SK-N-SH treated with all-trans-retinoic acid at 6 μM for 48 hours (cell line): ENCODE data around the gene ZNF205.

Source experiments
- ATAC-seq: fragments of 200-7000 bp; cut with Tn5 transposase; 3 replicates; pipeline ENCODE4 v1.9.1; 2020; ENCODE audit warnings: mild to moderate bottlenecking, moderate library complexity
- ARNTL ChIP-seq: fragments of 450-650 bp; formaldehyde crosslinking; IDR thresholded peaks from 2 replicates; pipeline ENCODE4 v1.5.0; 2020; ENCODE audit warnings: low read depth, mild to moderate bottlenecking, moderate library complexity, borderline replicate concordance
- CSDC2 ChIP-seq: fragments of 250-450 bp; sonication (Bioruptor Pico); IDR thresholded peaks from 2 replicates; pipeline ENCODE4 v1.5.0; 2020; ENCODE audit warnings: mild to moderate bottlenecking, moderate library complexity
- ESRRG ChIP-seq: fragments of 250-450 bp; sonication (Bioruptor Pico); IDR thresholded peaks from 2 replicates; pipeline ENCODE4 v1.6.1; 2021; ENCODE audit warnings: mild to moderate bottlenecking
- GLIS3 ChIP-seq: fragments of 250-450 bp; sonication (Bioruptor Pico); IDR thresholded peaks from 2 replicates; pipeline ENCODE4 v1.5.0; 2020; ENCODE audit warnings: mild to moderate bottlenecking, moderate library complexity
- ISL1 ChIP-seq: fragments of 250-450 bp; sonication (Bioruptor Pico); IDR thresholded peaks from 2 replicates; pipeline ENCODE4 v2.1.2; 2022; ENCODE audit warnings: mild to moderate bottlenecking, moderate library complexity
- OSR1 ChIP-seq: fragments of 250-450 bp; sonication (Bioruptor Pico); IDR thresholded peaks from 2 replicates; pipeline ENCODE4 v1.8.0; 2022; ENCODE audit warnings: moderate library complexity, mild to moderate bottlenecking, inconsistent platforms
- PPARA ChIP-seq: fragments of 250-450 bp; sonication (Bioruptor Pico); IDR thresholded peaks from 2 replicates; pipeline ENCODE4 v1.5.0; 2020; ENCODE audit warnings: mild to moderate bottlenecking, borderline replicate concordance
- RARB ChIP-seq: fragments of 250-450 bp; sonication (Bioruptor Pico); IDR thresholded peaks from 2 replicates; pipeline ENCODE4 v1.8.0; 2021; ENCODE audit warnings: mild to moderate bottlenecking, moderate library complexity
- SNAI2 ChIP-seq: fragments of 250-450 bp; sonication (Bioruptor Pico); IDR thresholded peaks from 2 replicates; pipeline ENCODE4 v1.5.0; 2020; ENCODE audit warnings: mild to moderate bottlenecking, moderate library complexity
- TCF4 ChIP-seq: fragments of 250-450 bp; sonication (Bioruptor Pico); IDR thresholded peaks from 2 replicates; pipeline ENCODE4 v1.8.0; 2021; ENCODE audit warnings: mild to moderate bottlenecking, moderate library complexity, borderline replicate concordance
- TOX ChIP-seq: fragments of 250-450 bp; sonication (Bioruptor Pico); IDR thresholded peaks from 2 replicates; pipeline ENCODE4 v1.8.0; 2021; ENCODE audit warnings: mild to moderate bottlenecking, moderate library complexity, borderline replicate concordance
- ZC3H10 ChIP-seq: fragments of 250-450 bp; sonication (Bioruptor Pico); IDR thresholded peaks from 2 replicates; pipeline ENCODE4 v1.5.1; 2021; ENCODE audit warnings: mild to moderate bottlenecking, moderate library complexity
- ZFP3 ChIP-seq: fragments of 250-450 bp; sonication (Bioruptor Pico); IDR thresholded peaks from 2 replicates; pipeline ENCODE4 v1.5.0; 2020; ENCODE audit warnings: mild to moderate bottlenecking, moderate library complexity
- ZFP30 ChIP-seq: fragments of 450-650 bp; formaldehyde crosslinking; IDR thresholded peaks from 2 replicates; pipeline ENCODE4 v1.5.0; 2022; ENCODE audit warnings: mild to moderate bottlenecking, moderate library complexity
- ZNF565 ChIP-seq: fragments of 450-650 bp; formaldehyde crosslinking; conservative IDR thresholded peaks from 2 replicates; pipeline ENCODE4 v1.5.0; 2020; ENCODE audit warnings: low read depth, mild to moderate bottlenecking, moderate library complexity
- ZNF8 ChIP-seq: fragments of 450-650 bp; formaldehyde crosslinking; IDR thresholded peaks from 2 replicates; pipeline ENCODE4 v1.5.0; 2020; ENCODE audit warnings: mild to moderate bottlenecking, moderate library complexity
- TF ChIP-seq, protein P1 (sequence below): fragments of 250-450 bp; sonication (Bioruptor Pico); IDR thresholded peaks from 2 replicates; pipeline ENCODE4 v1.5.0; 2020; ENCODE audit warnings: mild to moderate bottlenecking, moderate library complexity
- TF ChIP-seq, protein P2 (sequence below): fragments of 250-450 bp; sonication (Bioruptor Pico); IDR thresholded peaks from 2 replicates; pipeline ENCODE4 v1.5.1; 2021; ENCODE audit warnings: mild to moderate bottlenecking, moderate library complexity
- TF ChIP-seq, protein P3 (sequence below): fragments of 250-450 bp; sonication (Bioruptor Pico); IDR thresholded peaks from 2 replicates; pipeline ENCODE4 v1.8.0; 2020; ENCODE audit warnings: mild to moderate bottlenecking, moderate library complexity, borderline replicate concordance
- TF ChIP-seq, protein P4 (sequence below): fragments of 250-450 bp; sonication (Bioruptor Pico); IDR thresholded peaks from 2 replicates; pipeline ENCODE4 v1.8.0; 2021; ENCODE audit warnings: low read depth, mild to moderate bottlenecking, moderate library complexity, borderline replicate concordance

Gene ZNF205

DNA sequence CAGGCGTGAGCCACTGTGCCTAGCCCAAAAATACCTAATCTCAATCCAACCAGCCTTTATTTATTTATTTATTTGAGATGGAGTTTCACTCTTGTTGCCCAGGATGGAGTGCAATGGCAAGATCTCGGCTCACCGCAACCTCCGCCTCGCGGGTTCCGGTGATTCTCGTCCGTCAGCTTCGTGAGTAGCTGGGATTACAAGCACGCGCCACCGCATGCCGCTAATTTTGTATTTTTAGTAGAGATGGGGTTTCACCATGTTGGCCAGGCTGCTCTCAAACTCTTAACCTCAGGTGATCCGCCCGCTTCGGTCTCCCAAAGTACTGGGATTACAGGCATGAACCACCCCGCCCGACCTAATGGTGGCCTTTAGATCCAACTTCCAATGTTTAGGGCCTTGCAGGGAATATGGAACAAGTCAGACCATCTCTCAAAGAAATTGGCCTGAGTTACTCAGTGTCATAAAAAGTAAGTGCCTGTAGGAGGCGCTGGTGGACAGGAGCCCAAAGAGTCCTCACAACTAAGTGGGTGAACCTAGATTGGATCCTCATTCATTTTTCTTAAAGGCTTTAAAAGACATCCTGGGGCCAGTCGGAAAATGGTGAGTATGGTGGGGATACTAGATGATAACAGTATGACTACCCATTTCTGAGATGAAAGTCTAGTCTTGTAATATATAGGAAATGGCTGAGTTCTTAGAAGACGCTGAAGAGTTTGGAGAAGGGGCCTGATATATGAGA is 17.9 kb upstream of the ZNF205 start:
- ATAC-seq: peak; percentile 46
- no peak for TF ChIP-seq TCF4 (CRISPR knock-in tag)
- no peak for TF ChIP-seq ZFP30 (CRISPR knock-in tag)
- no peak for TF ChIP-seq SNAI2 (CRISPR knock-in tag)
- TF ChIP-seq, protein P1, sequence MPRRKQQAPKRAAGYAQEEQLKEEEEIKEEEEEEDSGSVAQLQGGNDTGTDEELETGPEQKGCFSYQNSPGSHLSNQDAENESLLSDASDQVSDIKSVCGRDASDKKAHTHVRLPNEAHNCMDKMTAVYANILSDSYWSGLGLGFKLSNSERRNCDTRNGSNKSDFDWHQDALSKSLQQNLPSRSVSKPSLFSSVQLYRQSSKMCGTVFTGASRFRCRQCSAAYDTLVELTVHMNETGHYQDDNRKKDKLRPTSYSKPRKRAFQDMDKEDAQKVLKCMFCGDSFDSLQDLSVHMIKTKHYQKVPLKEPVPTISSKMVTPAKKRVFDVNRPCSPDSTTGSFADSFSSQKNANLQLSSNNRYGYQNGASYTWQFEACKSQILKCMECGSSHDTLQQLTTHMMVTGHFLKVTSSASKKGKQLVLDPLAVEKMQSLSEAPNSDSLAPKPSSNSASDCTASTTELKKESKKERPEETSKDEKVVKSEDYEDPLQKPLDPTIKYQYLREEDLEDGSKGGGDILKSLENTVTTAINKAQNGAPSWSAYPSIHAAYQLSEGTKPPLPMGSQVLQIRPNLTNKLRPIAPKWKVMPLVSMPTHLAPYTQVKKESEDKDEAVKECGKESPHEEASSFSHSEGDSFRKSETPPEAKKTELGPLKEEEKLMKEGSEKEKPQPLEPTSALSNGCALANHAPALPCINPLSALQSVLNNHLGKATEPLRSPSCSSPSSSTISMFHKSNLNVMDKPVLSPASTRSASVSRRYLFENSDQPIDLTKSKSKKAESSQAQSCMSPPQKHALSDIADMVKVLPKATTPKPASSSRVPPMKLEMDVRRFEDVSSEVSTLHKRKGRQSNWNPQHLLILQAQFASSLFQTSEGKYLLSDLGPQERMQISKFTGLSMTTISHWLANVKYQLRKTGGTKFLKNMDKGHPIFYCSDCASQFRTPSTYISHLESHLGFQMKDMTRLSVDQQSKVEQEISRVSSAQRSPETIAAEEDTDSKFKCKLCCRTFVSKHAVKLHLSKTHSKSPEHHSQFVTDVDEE: no peak
- TF ChIP-seq GLIS3 (CRISPR knock-in tag): no peak
- no peak for TF ChIP-seq CSDC2
- no peak for TF ChIP-seq OSR1 (CRISPR knock-in tag)
- TF ChIP-seq TOX (CRISPR knock-in tag): no peak
- no peak for TF ChIP-seq ZC3H10
- TF ChIP-seq ZNF565 (CRISPR knock-in tag): no peak
- no peak for TF ChIP-seq PPARA (CRISPR knock-in tag)
- TF ChIP-seq ZNF8: no peak
- TF ChIP-seq, all 23 proteins: peak for 0

DNA sequence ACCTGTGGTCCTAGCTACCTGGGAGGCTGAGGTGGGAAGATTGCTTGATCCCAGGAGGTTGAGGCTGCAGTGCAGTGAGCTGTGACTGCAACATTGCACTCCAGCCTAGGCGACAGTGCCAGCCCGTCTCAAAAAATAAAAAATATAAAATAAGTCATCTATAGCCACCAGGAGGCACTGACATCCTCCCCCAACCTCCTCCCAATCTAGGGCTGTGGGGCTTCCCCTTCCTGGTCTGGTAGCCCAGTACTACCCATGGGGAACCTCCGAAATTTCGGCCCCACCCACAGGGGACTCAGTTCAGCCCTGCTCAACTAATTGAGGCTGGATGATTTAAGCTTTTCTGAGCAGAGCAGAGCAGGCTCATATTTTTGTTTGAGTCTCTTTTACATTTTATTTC is 16.5 kb upstream of the ZNF205 start:
- peak; percentile 32 for ATAC-seq
- no peak for TF ChIP-seq ARNTL
- TF ChIP-seq TOX (CRISPR knock-in tag): no peak
- no peak for TF ChIP-seq ZFP30 (CRISPR knock-in tag)
- no peak for TF ChIP-seq OSR1 (CRISPR knock-in tag)
- no peak for TF ChIP-seq RARB (CRISPR knock-in tag)
- no peak for TF ChIP-seq CSDC2
- TF ChIP-seq, protein P2, sequence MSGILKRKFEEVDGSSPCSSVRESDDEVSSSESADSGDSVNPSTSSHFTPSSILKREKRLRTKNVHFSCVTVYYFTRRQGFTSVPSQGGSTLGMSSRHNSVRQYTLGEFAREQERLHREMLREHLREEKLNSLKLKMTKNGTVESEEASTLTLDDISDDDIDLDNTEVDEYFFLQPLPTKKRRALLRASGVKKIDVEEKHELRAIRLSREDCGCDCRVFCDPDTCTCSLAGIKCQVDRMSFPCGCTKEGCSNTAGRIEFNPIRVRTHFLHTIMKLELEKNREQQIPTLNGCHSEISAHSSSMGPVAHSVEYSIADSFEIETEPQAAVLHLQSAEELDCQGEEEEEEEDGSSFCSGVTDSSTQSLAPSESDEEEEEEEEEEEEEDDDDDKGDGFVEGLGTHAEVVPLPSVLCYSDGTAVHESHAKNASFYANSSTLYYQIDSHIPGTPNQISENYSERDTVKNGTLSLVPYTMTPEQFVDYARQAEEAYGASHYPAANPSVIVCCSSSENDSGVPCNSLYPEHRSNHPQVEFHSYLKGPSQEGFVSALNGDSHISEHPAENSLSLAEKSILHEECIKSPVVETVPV: no peak
- TF ChIP-seq, all 23 proteins: peak for 0

DNA sequence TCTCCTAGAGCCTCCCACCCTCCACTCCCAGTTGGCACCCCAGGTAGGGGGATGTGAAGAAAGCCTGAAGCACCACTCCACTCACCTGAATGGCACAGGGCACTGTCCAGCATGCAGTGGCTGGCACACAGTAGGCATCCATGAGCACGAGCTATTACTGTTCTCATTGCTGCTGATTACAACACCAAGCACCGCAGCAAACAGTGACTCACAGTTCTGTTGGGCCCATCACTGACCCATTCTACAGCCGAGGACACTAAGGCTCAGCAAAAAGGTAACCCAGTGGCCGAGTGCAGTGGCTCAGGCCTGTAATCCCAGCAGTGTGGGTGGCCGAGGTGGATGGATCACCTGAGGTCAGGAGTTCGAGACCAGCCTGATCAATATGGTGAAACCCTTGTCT is 16.0 kb upstream of the ZNF205 start:
- no peak for TF ChIP-seq CSDC2
- TF ChIP-seq ISL1 (CRISPR knock-in tag): no peak
- TF ChIP-seq, protein P3, sequence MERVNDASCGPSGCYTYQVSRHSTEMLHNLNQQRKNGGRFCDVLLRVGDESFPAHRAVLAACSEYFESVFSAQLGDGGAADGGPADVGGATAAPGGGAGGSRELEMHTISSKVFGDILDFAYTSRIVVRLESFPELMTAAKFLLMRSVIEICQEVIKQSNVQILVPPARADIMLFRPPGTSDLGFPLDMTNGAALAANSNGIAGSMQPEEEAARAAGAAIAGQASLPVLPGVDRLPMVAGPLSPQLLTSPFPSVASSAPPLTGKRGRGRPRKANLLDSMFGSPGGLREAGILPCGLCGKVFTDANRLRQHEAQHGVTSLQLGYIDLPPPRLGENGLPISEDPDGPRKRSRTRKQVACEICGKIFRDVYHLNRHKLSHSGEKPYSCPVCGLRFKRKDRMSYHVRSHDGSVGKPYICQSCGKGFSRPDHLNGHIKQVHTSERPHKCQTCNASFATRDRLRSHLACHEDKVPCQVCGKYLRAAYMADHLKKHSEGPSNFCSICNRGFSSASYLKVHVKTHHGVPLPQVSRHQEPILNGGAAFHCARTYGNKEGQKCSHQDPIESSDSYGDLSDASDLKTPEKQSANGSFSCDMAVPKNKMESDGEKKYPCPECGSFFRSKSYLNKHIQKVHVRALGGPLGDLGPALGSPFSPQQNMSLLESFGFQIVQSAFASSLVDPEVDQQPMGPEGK: no peak
- no peak for TF ChIP-seq TCF4 (CRISPR knock-in tag)
- TF ChIP-seq, protein P4, sequence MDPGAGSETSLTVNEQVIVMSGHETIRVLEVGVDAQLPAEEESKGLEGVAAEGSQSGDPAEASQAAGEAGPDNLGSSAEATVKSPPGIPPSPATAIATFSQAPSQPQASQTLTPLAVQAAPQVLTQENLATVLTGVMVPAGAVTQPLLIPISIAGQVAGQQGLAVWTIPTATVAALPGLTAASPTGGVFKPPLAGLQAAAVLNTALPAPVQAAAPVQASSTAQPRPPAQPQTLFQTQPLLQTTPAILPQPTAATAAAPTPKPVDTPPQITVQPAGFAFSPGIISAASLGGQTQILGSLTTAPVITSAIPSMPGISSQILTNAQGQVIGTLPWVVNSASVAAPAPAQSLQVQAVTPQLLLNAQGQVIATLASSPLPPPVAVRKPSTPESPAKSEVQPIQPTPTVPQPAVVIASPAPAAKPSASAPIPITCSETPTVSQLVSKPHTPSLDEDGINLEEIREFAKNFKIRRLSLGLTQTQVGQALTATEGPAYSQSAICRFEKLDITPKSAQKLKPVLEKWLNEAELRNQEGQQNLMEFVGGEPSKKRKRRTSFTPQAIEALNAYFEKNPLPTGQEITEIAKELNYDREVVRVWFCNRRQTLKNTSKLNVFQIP (CRISPR knock-in tag): no peak
- TF ChIP-seq ZFP30 (CRISPR knock-in tag): no peak
- TF ChIP-seq ZFP3 (CRISPR knock-in tag): no peak
- no peak for ATAC-seq

DNA sequence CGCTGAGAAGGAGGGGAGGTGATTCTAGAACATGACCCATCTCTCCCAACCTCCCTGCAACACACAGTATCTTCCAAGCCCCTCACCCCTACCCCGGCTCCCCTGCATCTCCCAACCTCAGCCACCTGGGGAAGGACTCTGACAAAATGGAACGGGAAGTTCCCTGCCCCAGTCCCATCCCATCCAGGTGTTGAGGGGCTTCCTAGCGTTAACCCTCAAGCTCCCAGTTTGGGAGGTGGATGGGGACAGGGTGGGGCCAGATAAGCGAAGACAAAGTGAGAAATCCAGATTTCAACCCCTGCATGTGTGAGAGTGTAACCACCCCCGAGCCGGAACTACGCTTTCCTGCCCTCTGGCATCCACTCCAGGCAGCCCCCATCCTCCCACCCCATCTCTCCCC is 15.1 kb upstream of the ZNF205 start:
- TF ChIP-seq, protein P3: no peak
- TF ChIP-seq ZNF565 (CRISPR knock-in tag) (no peak), GLIS3 (CRISPR knock-in tag) (no peak), ZC3H10 (no peak), ZNF8 (no peak), SNAI2 (CRISPR knock-in tag) (no peak), PPARA (CRISPR knock-in tag) (no peak), ESRRG (CRISPR knock-in tag) (no peak)
- TF ChIP-seq, protein P4 (CRISPR knock-in tag): no peak
- ATAC-seq: no peak
